DOHH2 (cell line): ENCODE measurements around the gene B4GALNT4.

Experiments
- EZH2phosphoT487 ChIP-seq: fragments of 200-600 bp; sonication (generic); IDR thresholded peaks from 2 replicates; pipeline ENCODE4 v1.6.1; 2017; ENCODE audit warnings: borderline replicate concordance, mild to moderate bottlenecking, antibody characterized with exemption, low read length, moderate library complexity, mixed read lengths
- TF ChIP-seq, protein P1 (sequence below): fragments of 200-600 bp; sonication (generic); IDR thresholded peaks from one replicate; pipeline ENCODE4 v1.5.1; 2014; ENCODE audit warnings: antibody characterized with exemption, mild to moderate bottlenecking, low read depth, low read length; ENCODE audit not compliant: poor library complexity, severe bottlenecking

DNA sequence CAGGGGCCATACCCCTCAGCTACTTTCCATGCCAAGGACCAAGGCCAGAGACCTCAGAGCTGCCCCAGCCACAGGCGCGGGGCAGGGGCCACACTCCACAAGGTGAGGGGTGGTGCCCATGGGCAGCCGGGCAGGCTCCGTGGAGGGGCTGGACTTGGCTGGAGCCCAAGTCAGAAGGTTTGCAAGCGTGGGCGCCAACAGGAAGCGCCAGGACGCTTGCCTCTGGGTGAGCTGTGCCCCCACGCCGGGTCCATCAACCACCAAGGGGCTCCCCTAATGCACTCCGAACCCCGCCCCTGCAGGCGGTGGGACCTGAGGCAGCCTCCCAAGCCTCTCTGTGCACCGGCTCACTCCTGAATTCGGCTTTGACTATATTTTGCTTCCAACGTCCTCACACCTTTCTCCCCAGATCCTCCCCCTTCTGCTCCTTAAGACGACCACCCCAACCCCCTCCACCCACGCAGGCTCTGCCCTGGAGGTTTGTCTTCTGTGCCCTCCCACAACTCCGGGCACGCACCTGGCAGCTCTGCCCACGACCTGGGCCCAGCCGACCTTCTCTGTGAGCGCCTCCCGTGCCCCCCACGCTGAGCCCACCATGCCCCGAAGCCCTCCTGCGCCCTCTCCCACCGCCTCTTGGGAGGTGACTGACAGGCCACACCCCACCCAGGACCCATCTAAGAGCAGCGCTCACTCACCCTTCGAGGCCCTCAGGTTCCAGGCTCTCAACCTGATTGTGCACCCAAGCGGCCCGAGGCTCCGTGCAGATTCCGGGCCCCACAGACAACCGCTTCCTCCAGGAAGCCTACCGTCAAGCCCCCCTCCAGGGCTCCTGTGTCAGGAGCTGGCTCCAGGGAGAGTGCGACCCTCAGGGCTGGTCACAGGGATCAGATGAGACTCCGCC is 22.1 kb downstream of the B4GALNT4 start:
- TF ChIP-seq, protein P1, sequence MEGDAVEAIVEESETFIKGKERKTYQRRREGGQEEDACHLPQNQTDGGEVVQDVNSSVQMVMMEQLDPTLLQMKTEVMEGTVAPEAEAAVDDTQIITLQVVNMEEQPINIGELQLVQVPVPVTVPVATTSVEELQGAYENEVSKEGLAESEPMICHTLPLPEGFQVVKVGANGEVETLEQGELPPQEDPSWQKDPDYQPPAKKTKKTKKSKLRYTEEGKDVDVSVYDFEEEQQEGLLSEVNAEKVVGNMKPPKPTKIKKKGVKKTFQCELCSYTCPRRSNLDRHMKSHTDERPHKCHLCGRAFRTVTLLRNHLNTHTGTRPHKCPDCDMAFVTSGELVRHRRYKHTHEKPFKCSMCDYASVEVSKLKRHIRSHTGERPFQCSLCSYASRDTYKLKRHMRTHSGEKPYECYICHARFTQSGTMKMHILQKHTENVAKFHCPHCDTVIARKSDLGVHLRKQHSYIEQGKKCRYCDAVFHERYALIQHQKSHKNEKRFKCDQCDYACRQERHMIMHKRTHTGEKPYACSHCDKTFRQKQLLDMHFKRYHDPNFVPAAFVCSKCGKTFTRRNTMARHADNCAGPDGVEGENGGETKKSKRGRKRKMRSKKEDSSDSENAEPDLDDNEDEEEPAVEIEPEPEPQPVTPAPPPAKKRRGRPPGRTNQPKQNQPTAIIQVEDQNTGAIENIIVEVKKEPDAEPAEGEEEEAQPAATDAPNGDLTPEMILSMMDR = no peak
- no peak for TF ChIP-seq EZH2phosphoT487
